Measurements from ENCODE around the gene CENPL.
"Not testable (repeated sequence)": the region's sequence is repeated elsewhere in the genome, so short reads cannot be mapped to it uniquely, and the experiment has no call there.

The CENPL gene

GRCh38 chr1:173861731-173862145 is 37.1 kb upstream of the CENPL start:
- no peak for DNase-seq
- TF ChIP-seq, protein P1, sequence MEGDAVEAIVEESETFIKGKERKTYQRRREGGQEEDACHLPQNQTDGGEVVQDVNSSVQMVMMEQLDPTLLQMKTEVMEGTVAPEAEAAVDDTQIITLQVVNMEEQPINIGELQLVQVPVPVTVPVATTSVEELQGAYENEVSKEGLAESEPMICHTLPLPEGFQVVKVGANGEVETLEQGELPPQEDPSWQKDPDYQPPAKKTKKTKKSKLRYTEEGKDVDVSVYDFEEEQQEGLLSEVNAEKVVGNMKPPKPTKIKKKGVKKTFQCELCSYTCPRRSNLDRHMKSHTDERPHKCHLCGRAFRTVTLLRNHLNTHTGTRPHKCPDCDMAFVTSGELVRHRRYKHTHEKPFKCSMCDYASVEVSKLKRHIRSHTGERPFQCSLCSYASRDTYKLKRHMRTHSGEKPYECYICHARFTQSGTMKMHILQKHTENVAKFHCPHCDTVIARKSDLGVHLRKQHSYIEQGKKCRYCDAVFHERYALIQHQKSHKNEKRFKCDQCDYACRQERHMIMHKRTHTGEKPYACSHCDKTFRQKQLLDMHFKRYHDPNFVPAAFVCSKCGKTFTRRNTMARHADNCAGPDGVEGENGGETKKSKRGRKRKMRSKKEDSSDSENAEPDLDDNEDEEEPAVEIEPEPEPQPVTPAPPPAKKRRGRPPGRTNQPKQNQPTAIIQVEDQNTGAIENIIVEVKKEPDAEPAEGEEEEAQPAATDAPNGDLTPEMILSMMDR (IDR thresholded peaks at IDR 0.05; ENCODE audit: low read depth, low read length, missing control alignments), result no peak
- no peaks in the 10 kb centered on the region for H3K27me3 ChIP-seq (replicated peaks)
- in situ Hi-C loops (cut with HindIII; ENCODE audit: low pct_ligation_motif_present, low sequenced_read_pairs), result no loop called here
- H3K36me3 ChIP-seq (replicated peaks), result peaks cover 58% of the 10 kb centered on the region
- no peak overlapping the region for H3K27ac ChIP-seq
- no peak overlapping the region for H3K4me3 ChIP-seq (ENCODE audit: low read depth, low read length)

- TF ChIP-seq, protein P1 (IDR thresholded peaks at IDR 0.05; ENCODE audit: low read depth, low read length, missing control alignments), result no peak
Observed at GRCh38 chr1:173860065-173860464, 35.4 kb upstream of the CENPL start.

DNA sequence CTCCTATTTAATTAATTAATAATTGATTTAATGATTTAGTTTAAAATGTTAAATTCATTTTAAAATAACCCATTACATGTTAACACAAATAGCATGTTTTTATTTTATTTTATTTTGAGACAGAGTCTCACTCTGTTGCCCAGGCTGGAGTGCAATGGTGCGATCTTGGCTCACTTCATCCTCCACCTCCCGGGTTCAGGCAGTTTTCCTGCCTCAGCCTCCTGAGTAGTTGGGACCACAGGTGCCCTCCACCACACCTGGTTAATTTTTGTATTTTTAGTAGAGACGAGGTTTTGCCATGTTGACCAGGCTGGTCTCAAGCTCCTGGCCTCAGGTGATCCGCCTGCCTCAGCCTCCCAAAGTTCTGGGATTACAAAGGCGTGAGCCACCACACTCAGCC is 34.9 kb upstream of the CENPL start:
- H3K27me3 ChIP-seq (replicated peaks); H3K4me3 ChIP-seq (ENCODE audit: low read depth, low read length); H3K27ac ChIP-seq; in situ Hi-C loops (cut with HindIII; ENCODE audit: low pct_ligation_motif_present, low sequenced_read_pairs); DNase-seq: not testable (repeated sequence)
- H3K36me3 ChIP-seq (replicated peaks), result peaks cover 43% of the 10 kb centered on the region

More at GRCh38 chr1:173860065-173860464, 35.4 kb upstream of the CENPL start:
- in situ Hi-C loops (cut with HindIII; ENCODE audit: low pct_ligation_motif_present, low sequenced_read_pairs), result no loop called here
- Histone ChIP-seq H3K27ac (no peak overlapping the region), H3K27me3 (replicated peaks) (no peaks in the 10 kb centered on the region), H3K36me3 (replicated peaks) (peaks cover 49% of the 10 kb centered on the region), H3K4me3 (ENCODE audit: low read depth, low read length) (no peak overlapping the region)
- DNase-seq, result no peak

DNA sequence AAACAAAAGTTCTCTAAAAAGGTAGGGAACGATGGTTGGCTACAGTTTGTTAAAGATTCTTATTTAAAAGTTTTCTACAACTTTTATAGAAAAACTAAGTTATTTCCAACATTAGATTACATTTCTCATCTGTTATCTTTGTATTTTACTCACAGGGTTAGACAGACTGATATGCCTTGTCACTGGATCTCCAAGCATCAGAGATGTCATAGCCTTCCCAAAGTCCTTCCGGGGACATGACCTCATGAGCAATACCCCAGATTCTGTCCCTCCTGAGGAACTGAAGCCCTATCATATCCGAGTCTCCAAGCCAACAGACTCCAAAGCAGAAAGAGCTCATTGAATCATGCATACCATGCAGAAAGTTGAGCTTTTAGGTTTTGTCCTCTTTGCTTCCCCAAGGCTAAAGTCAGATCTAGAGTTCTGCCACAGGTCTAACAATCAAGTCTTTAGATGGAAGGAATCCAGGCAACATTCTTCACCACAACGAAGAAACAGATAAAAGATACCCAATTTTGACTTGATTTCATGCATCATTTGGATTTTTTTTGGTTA is 32.8 kb upstream of the CENPL start:
- peaks cover 22% of the 10 kb centered on the region for H3K36me3 ChIP-seq (replicated peaks)
- in situ Hi-C loops (cut with HindIII; ENCODE audit: low pct_ligation_motif_present, low sequenced_read_pairs), result no loop called here
- H3K27ac ChIP-seq, result peak overlapping the region; percentile 28

DNA sequence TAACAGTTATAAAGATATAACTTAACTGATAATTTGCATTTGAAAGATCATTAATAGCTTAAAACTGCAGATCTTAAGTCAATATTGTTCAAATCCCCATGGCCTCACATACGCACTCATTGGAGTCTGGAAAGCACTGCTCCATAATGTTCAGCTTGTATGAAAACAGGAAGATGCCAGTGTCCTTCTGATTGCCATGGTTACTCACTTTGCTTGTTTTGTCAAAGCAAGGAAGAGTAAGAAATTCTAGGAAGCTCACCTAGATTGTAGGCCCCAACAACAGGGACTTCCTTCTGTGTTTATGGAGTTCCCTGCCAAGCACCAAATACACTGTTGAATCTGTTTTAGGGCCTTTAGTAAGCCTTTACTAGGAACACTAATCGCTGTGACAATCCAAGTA is 32.2 kb upstream of the CENPL start:
- Histone ChIP-seq H3K4me3 (ENCODE audit: low read depth, low read length) (no peak overlapping the region), H3K27ac (peak overlapping the region; percentile 28), H3K36me3 (replicated peaks) (peaks cover 20% of the 10 kb centered on the region), H3K27me3 (replicated peaks) (no peaks in the 10 kb centered on the region)
- TF ChIP-seq, protein P1 (IDR thresholded peaks at IDR 0.05; ENCODE audit: low read depth, low read length, missing control alignments), result no peak
- peak; percentile 27 for DNase-seq
- in situ Hi-C loops (cut with HindIII; ENCODE audit: low pct_ligation_motif_present, low sequenced_read_pairs), result no loop called here

More for the DNA sequence above, 32.8 kb upstream of the CENPL start:
- no peak overlapping the region for H3K4me3 ChIP-seq (ENCODE audit: low read depth, low read length)
- H3K27me3 ChIP-seq (replicated peaks), result no peaks in the 10 kb centered on the region
- TF ChIP-seq, protein P1 (IDR thresholded peaks at IDR 0.05; ENCODE audit: low read depth, low read length, missing control alignments), result no peak
- DNase-seq, result peak; percentile 40

DNA sequence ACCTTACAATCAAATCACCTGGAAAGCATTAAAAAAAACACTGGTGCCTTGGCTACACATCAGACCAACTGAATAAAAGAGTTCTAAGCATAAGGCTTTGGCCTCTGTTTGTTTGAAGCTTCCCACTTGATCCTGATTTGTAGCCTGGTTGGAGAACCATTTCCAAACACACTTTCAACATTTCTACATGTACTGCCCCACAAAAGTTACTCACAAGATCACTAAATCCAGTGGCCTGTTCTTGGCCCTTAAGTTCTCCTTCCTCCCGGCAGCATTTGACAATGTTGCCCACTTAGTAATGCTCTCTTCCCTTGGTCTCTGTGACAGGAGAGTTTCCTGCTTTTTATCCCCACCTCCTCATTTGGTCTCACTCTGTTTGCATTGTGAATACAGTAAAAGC is 31.3 kb upstream of the CENPL start:
- Histone ChIP-seq H3K4me3 (ENCODE audit: low read depth, low read length) (no peak overlapping the region), H3K36me3 (replicated peaks) (peaks cover 20% of the 10 kb centered on the region), H3K27ac (no peak overlapping the region), H3K27me3 (replicated peaks) (no peaks in the 10 kb centered on the region)
- no peak for DNase-seq
- TF ChIP-seq, protein P1 (IDR thresholded peaks at IDR 0.05; ENCODE audit: low read depth, low read length, missing control alignments), result no peak
- in situ Hi-C loops (cut with HindIII; ENCODE audit: low pct_ligation_motif_present, low sequenced_read_pairs), result no loop called here
